Liver (tissue), 9 donors: ENCODE data around the gene SOX13. TPM values are rescaled to one million over a fixed set of nuclear protein-coding genes. Genes with fewer than 3 reads are reported as not detected.

Experiments
- DNase-seq: peaks from one replicate; pipeline ENCODE4 v3.0.0-alpha.2; 2017; ENCODE audit warnings: low spot score
- H3K27ac ChIP-seq, 2 donors: one replicate each; pipeline ENCODE4 v1.7.0; 2013; ENCODE audit warnings: inconsistent platforms in 2 of 2, low read length in 2 of 2, control low read depth in 1 of 2, low read depth in 1 of 2, mild to moderate bottlenecking in 1 of 2
- H3K27me3 ChIP-seq, 4 donors: one replicate each; pipeline versions ENCODE4 v1.6.1 to v1.7.0; 2013; ENCODE audit warnings: low read length in 3 of 4, inconsistent platforms in 1 of 4, mild to moderate bottlenecking in 1 of 4, moderate library complexity in 1 of 4; ENCODE audit not compliant: control insufficient read depth in 4 of 4, insufficient read depth in 4 of 4
- H3K36me3 ChIP-seq, 4 donors: one replicate each; pipeline versions ENCODE4 v1.6.1 to v1.7.0; 2013; ENCODE audit warnings: low read length in 3 of 4, mild to moderate bottlenecking in 3 of 4, low read depth in 1 of 4, moderate library complexity in 1 of 4; ENCODE audit not compliant: control insufficient read depth in 4 of 4, insufficient read depth in 3 of 4
- H3K4me1 ChIP-seq, 4 donors: one replicate each; pipeline versions ENCODE4 v1.6.1 to v1.7.0; 2013; ENCODE audit warnings: low read length in 3 of 4, mild to moderate bottlenecking in 3 of 4, moderate library complexity in 1 of 4; ENCODE audit not compliant: control insufficient read depth in 4 of 4, insufficient read depth in 4 of 4
- H3K4me3 ChIP-seq, 3 donors: one replicate each; pipeline versions ENCODE4 v1.6.1 to v1.7.0; 2013; ENCODE audit warnings: low read length in 3 of 3, control low read depth in 1 of 3, low read depth in 1 of 3, mild to moderate bottlenecking in 1 of 3
- H3K9ac ChIP-seq, 2 donors: one replicate each; pipeline ENCODE4 v1.7.0; 2013; ENCODE audit warnings: low read length in 2 of 2, mild to moderate bottlenecking in 2 of 2, moderate library complexity in 2 of 2, control low read depth in 1 of 2, low read depth in 1 of 2
- H3K9me3 ChIP-seq, 4 donors: one replicate each; pipeline versions ENCODE4 v1.6.1 to v1.7.0; 2013; ENCODE audit warnings: low read length in 3 of 4; ENCODE audit not compliant: control insufficient read depth in 4 of 4
- ATF3 ChIP-seq: IDR thresholded peaks from 2 replicates; pipeline ENCODE4 v1.6.1; 2016; ENCODE audit warnings: antibody characterized with exemption
- EGR1 ChIP-seq, 2 donors: IDR thresholded peaks; 2 replicates each; pipeline ENCODE4 v1.6.1; 2016 to 2018; ENCODE audit warnings: antibody characterized with exemption in 2 of 2, low read depth in 2 of 2
- FOXA1 ChIP-seq: IDR thresholded peaks from 2 replicates; pipeline ENCODE4 v1.6.1; 2016; ENCODE audit warnings: antibody characterized with exemption
- FOXA2 ChIP-seq: IDR thresholded peaks from 2 replicates; pipeline ENCODE4 v1.6.1; 2016; ENCODE audit warnings: antibody characterized with exemption
- GABPA ChIP-seq, 2 donors: IDR thresholded peaks in 1 of 2; conservative IDR thresholded peaks in 1 of 2; 2 replicates each; pipeline ENCODE4 v1.6.1; 2016; ENCODE audit warnings: antibody characterized with exemption in 2 of 2, mild to moderate bottlenecking in 1 of 2, moderate library complexity in 1 of 2
- HNF4A ChIP-seq, 2 donors: conservative IDR thresholded peaks; 2 replicates each; pipeline ENCODE4 v1.6.1; 2016; ENCODE audit warnings: antibody characterized with exemption in 2 of 2, mild to moderate bottlenecking in 2 of 2
- JUND ChIP-seq, 2 donors: IDR thresholded peaks; 2 replicates each; pipeline ENCODE4 v1.6.1; 2016; ENCODE audit warnings: antibody characterized with exemption in 2 of 2
- NR2F2 ChIP-seq: IDR thresholded peaks from 2 replicates; pipeline ENCODE4 v1.6.1; 2016; ENCODE audit warnings: antibody characterized with exemption
- RAD21 ChIP-seq, 2 donors: IDR thresholded peaks; 2 replicates each; pipeline ENCODE4 v1.6.1; 2016; ENCODE audit warnings: antibody characterized with exemption in 2 of 2, mild to moderate bottlenecking in 2 of 2
- REST ChIP-seq: IDR thresholded peaks from 2 replicates; pipeline ENCODE4 v1.6.1; 2016; ENCODE audit warnings: antibody characterized with exemption, mild to moderate bottlenecking
- TAF1 ChIP-seq: conservative IDR thresholded peaks from 2 replicates; pipeline ENCODE4 v1.6.1; 2016; ENCODE audit warnings: antibody characterized with exemption, mild to moderate bottlenecking
- YY1 ChIP-seq: IDR thresholded peaks from 2 replicates; pipeline ENCODE4 v1.6.1; 2016; ENCODE audit warnings: antibody characterized with exemption, mild to moderate bottlenecking
- ZBTB33 ChIP-seq: IDR thresholded peaks from 2 replicates; pipeline ENCODE4 v1.6.1; 2016; ENCODE audit warnings: antibody characterized with exemption
- WGBS: extraction: QIAGEN DNeasy Blood & Tissue Kit; methylation state at CpG from one replicate; pipeline ENCODE4 v1.1.7; 2013; 5-methylcytosine and 5-hydroxymethylcytosine counted together
- polyA plus RNA-seq, 2 donors: library from polyadenylated mRNA; stranded (reverse) in 1 of 2; unstranded in 1 of 2; fragments of 200-250 nt in 1 of 2; fragments of >200 nt in 1 of 2; fragmentation: Nextera tagmentation in 1 of 2; extraction: Ambion mirVana in 1 of 2; gene quantifications; one replicate each; pipeline versions ENCODE4 v1.2.1 to v1.2.3, GENCODE V29; 2013 to 2015
- total RNA-seq, 2 donors: library from RNA; depleted of rRNA; stranded (reverse); fragments of >200 nt; gene quantifications; one replicate each; pipeline ENCODE4 v1.2.3, GENCODE V29; 2014
- donor health status: healthy.
- donor health status: healthy.
- donor health status: healthy.
- donor health status: healthy.
- donor health status: healthy.

SOX13 gene
- total and polyA plus RNA-seq, 4 donors = 7.8 to 15.5 (median 8.7) TPM

GRCh38 chr1:204150702-204151551, 78.0 kb downstream of the SOX13 start:
- DNase-seq = no peak
- no peaks in the 10 kb centered on the region for H3K36me3 ChIP-seq
- H3K9ac ChIP-seq = no peak overlapping the region
- no peaks in the 10 kb centered on the region for H3K27me3 ChIP-seq
- TF ChIP-seq YY1 (peak; percentile 32), FOXA2 (no peak), REST (peak; percentile 4)
- WGBS = 18% methylated on average over 33 of the region's 33 CpGs
- H3K4me3 ChIP-seq = peak overlapping the region; percentile 50 to 71 (median 57)
- peaks cover 5 to 63% (median 49%) of the 10 kb centered on the region in 4 donors for H3K4me1 ChIP-seq
- no peaks in the 10 kb centered on the region for H3K9me3 ChIP-seq
- peak overlapping the region; percentile 28 to 77 for H3K27ac ChIP-seq

GRCh38 chr1:204151552-204152309, 78.8 kb downstream of the SOX13 start, which contains the start of gene ETNK2:
Gene ETNK2, minus strand, starts transcription at chr1:204152044. Its CDS starts 192 bp downstream, at chr1:204151852.
- no peaks in the 10 kb centered on the region for H3K27me3 ChIP-seq

More at GRCh38 chr1:204151552-204152309, 78.8 kb downstream of the SOX13 start, which contains the start of gene ETNK2:
- Histone ChIP-seq H3K36me3 (no peaks in the 10 kb centered on the region), H3K27ac (peak within 1 kb of the TSS; percentile 28 to 77), H3K9ac (no peak within 1 kb of the TSS), H3K4me3 (peak within 1 kb of the TSS; percentile 50 to 71 (median 57)), H3K4me1 (peaks cover 0 to 55% (median 41%) of the 10 kb centered on the region in 4 donors), H3K9me3 (no peaks in the 10 kb centered on the region)
- WGBS = under 1% methylated on average over 94 of the region's 94 CpGs
- no peak for TF ChIP-seq GABPA (IDR thresholded peaks at IDR 0.05 in 1 of 2, conservative IDR thresholded peaks at IDR 0.05 in 1 of 2)
- no peak for TF ChIP-seq EGR1 (IDR thresholded peaks at IDR 0.05; ENCODE audit: low read depth in 2 of 2)
- no peak for TF ChIP-seq NR2F2
- TF ChIP-seq ZBTB33 = no peak
- no peak for TF ChIP-seq YY1
- no peak for TF ChIP-seq JUND (IDR thresholded peaks at IDR 0.05)
- no peak for TF ChIP-seq FOXA2
- TF ChIP-seq TAF1 = no peak
- no peak for TF ChIP-seq ATF3
- TF ChIP-seq RAD21 (IDR thresholded peaks at IDR 0.05) = no peak
- no peak for TF ChIP-seq FOXA1
- TF ChIP-seq HNF4A (conservative IDR thresholded peaks at IDR 0.05) = no peak
- DNase-seq = peak; percentile 67
